ENCODE measurements around the gene ABHD14A.

DNA sequence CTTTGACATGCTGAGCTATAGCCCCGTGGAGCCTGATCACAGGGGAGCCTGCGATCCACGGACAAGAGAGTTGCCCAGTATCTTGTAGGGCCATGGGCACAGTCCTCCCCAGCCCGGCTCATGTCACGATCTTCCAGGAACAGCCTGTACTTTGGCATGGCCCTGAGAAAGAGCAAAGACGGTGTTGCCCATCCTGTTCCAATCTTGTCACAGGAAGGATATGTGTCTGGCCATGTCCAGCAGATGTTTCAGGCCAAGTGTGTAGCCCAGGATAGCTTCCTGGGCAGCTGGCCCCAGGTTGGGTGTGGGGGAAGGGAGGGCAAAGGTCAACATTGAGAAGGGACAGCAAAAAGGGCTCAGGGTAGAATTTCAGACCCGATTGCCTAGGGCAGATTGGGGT lies 37.8 kb downstream of the ABHD14A start:
- no peak for TF ChIP-seq EZH2 (optimal IDR thresholded peaks at IDR 0.05; ENCODE audit: low read depth, low read length)
- TF ChIP-seq CTCF (IDR thresholded peaks at IDR 0.05; ENCODE audit: low read length) = no peak
- no peak for TF ChIP-seq EZH2phosphoT487 (IDR thresholded peaks at IDR 0.05; ENCODE audit: low read length)

Data from MM.1S (cell line).